GM21423 (cell line): Measurements from ENCODE around the gene ZNF417.
"Not testable (repeated sequence)": the region's sequence is repeated elsewhere in the genome, so short reads cannot be mapped to it uniquely, and the experiment has no call there.

Source experiments
- ATAC-seq: cut with Tn5 transposase; IDR thresholded peaks from one replicate; pipeline ENCODE4 v1.9.1; 2021; ENCODE audit warnings: mild to moderate bottlenecking, moderate library complexity; ENCODE audit not compliant: unreplicated experiment

Gene ZNF417

GRCh38 chr19:57888107-57888559 is 28.3 kb downstream of the ZNF417 start:
- no peak for ATAC-seq

GRCh38 chr19:57887195-57887941 is 29.0 kb downstream of the ZNF417 start:
- no peak for ATAC-seq

- no peak for ATAC-seq
Observed at GRCh38 chr19:57886046-57886445, 30.3 kb downstream of the ZNF417 start.

- not testable (repeated sequence) for ATAC-seq
Observed at GRCh38 chr19:57873883-57874799, 42.3 kb downstream of the ZNF417 start.

GRCh38 chr19:57872450-57872849 is 43.9 kb downstream of the ZNF417 start:
- no peak for ATAC-seq

GRCh38 chr19:57870225-57870624 is 46.2 kb downstream of the ZNF417 start:
- no peak for ATAC-seq

- ATAC-seq = not testable (repeated sequence)
Observed at GRCh38 chr19:57869655-57870054, 46.7 kb downstream of the ZNF417 start.

GRCh38 chr19:57867868-57868492 is 48.4 kb downstream of the ZNF417 start:
- no peak for ATAC-seq
